ENCODE measurements around the gene CLDN16.

Gene CLDN16

DNA sequence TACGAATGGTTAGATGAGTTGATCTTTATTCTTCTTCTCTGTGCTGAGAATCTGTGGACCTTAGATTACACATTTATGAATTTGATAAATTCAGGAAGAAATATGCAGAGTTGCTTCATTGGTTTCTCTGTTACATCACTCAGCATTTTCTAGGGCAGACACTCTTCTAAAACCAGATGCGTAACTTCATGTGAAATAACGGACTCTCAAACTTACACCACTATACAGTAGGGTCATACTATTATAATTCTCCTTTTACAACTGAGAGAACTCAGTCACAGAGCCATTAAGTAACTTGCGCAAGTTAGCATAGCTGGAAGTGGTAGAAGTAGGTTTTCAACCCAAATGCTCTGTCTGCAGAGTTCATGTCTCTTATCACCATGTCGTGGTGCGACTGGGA is 56.0 kb downstream of the CLDN16 start:
- DNase-seq: no peak

GRCh38 chr3:190444576-190445145 is 56.7 kb downstream of the CLDN16 start:
- no peak for DNase-seq

- no peak for DNase-seq
These were observed 58.8 kb downstream of the CLDN16 start for GRCh38 chr3:190446573-190447279.

GRCh38 chr3:190448256-190448655 is 60.3 kb downstream of the CLDN16 start:
- DNase-seq: no peak

- no peak for DNase-seq
These were observed 61.8 kb downstream of the CLDN16 start, which contains the start of gene TMEM207 for GRCh38 chr3:190449801-190450200. TMEM207 (minus strand) TSS chr3:190449901; CDS start chr3:190449809, 92 bp downstream.

DNA sequence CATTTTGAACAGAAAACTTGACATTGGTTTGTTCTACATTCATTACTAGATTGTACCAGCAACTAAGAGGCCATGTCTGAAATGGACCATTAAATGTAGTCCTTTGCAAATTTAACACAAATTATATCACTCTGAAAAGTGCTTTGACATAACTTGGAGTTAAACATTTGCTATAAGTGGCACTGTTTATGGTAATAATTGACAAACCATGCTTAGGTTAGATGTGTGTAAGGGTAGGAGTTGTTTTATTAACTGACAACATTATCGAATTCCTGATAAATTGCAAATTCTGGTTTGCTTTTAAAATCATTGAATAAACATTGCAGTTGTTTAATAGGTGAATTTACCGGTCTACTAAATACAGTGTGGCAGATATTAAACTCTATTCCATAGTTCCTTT is 67.9 kb downstream of the CLDN16 start:
- DNase-seq: no peak

DNA sequence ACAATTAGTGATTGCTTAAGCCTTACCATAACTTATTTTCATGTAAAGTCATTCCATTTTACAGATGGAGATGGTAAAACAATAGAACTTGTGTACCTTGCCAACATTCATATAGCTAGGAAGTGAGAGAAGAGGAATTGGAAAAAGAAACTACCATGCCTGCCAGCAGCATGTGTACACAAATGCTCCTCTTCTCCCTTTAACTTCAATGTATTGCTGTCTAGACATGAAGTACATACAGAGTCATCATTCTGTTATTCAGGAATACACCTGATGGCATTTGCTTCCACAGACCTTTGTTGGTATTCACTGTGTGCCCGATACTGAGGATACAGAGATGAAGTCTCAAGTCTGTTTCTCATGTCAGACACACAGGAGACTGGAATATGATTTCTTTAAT is 68.8 kb downstream of the CLDN16 start:
- DNase-seq: no peak

GRCh38 chr3:190458040-190458439 is 70.1 kb downstream of the CLDN16 start:
- no peak for DNase-seq

All from SHP77 (cell line).